HG02938 (cell line): ENCODE data around the gene S100A11.
A peak's percentile ranks its signal among the peaks of the same experiment; 100 is the strongest.
"Not testable (repeated sequence)": the region's sequence is repeated elsewhere in the genome, so short reads cannot be mapped to it uniquely, and the experiment has no call there.

Experiments used
- ATAC-seq: cut with Tn5 transposase; IDR thresholded peaks from one replicate; pipeline ENCODE4 v1.9.1; 2021; ENCODE audit warnings: mild to moderate bottlenecking, moderate library complexity; ENCODE audit not compliant: unreplicated experiment

S100A11 gene

DNA sequence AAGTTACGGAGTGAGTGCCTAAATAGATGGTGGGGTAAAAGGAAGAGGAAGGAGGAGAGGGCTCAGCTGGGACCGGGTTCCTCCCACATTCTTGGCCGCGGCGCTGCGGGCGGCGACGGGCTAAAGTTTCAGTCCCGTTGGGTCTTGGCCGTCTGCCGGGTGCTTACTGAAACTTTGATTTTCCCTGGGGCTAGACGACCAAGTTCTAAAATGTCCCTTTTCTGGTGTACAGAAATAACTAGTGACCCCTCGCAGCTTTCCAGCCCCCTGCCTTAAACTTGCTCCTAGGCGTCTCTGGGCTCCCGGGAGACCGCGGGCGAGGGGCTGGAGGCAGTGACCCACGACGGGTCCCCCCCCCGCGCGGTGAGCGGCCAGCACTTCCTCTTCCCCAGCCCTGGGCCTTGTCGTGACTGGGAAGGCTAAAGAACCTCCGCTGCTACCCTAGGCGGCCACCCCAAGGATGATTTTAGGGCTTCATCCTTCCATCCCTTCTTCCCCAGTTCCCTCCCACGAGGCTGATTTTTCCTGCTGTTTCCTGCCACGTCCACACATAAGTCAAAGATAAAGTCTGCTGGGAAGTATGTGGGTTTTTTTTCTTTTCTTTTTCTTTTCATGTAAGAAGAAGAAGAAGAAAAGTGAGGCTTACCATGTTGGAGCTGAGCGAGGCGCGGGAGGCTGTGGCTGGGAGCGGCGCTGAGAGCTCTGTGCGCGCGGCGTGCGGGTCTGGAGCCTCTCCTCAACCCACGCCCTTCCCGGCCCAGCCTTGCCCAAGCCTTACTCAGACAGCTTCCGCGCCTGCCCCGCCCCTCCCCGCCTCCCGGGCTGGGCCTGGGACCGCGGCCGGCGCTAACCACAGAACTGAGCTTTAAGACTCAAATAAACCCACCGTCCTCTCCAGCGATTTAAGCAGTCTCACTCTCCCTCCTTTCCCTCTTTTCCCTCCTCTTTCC, at the start of gene S100A11:
Gene S100A11 (minus strand): TSS at position 738 of the 950 bp plus-strand sequence. CDS start 89 bp downstream, at position 649.
- peak; percentile 42 for ATAC-seq

DNA sequence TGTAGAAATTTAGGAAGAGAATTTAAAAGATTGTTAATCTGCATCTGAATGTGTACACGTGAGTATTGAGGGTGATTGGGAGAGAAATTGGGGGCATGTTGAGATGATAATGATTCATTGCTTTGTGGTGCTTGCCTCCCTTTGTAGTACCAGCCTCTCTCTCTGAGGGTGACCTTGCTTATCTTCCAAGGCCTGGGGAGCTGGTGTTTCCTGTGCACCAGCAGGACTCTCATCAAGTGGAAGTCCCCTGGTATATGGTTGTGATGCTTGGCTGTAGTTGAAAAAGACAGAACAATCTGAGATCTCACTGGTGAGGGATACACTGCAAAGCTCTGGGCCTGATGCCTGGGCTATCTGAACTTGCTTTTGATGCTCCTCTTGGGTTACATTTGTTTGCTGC, 48.0 kb upstream of the S100A11 start:
- no peak for ATAC-seq

DNA sequence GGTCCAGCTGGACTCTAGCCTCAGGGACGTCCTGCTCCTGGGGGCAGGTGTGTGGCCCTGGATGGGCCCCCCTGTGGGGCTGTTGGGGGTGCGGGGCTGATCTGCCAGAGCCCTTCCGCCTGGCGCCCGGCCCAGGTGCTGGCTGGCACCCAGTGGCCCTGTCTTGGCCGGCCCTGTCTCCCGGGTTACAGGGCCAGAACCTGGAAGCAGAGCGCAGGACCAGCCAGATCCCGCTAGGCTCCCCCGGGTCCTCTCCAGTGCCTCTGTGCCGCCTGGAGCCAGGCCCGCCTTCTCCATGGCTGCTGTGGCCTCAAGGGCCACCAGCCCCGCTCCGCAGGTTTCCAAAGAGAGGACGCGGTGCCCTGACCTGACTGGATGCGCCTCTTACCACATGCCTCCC, 44.2 kb upstream of the S100A11 start:
- not testable (repeated sequence) for ATAC-seq

DNA sequence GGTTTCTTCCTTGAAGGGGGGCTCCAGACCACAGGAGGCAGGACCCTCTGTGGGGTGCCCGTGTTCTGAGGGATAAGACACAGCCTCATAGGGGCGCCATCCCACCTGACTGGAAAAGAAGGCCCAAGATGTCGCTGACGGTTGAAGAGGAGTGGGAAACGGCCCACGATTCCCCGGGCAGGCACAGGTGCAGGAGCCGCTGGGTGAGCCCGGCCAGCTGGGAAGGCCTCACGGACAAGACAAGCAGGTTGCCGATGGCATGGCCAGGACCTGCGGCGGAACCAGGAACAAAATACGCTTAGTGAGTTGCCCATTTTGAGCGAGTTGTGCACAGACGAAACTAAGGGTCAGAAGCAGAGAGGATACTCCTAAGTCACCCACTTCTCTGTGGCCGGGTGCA, 43.7 kb upstream of the S100A11 start:
- ATAC-seq: not testable (repeated sequence)

DNA sequence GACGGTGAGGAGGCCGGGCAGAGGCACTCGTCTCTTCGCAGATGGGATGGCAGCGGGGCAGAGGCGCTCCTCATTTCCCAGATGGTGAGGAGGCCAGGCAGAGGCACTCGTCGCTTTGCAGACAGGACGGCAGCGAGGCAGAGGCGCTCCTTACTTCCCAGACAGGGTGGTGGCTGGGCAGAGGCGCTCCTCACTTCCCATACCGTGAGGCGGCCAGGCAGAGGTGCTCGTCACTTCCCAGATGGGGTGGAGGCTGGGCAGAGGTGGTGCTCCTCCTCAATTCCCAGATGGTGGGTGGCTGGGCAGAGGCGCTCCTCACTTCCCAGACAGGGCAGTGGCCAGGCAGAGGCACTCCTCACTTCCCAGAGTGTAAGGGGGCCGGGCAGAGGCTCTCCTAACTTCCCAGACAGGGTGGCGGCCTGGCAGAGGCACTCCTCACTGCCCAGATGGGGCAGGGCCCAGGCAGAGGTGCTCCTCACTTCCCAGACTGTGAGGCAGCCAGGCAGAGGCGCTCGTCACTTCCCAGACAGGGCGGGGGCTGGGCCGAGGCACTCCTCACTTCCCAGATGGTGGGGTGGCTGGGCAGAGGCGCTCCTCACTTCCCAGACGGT, 42.1 kb upstream of the S100A11 start:
- ATAC-seq: no peak

DNA sequence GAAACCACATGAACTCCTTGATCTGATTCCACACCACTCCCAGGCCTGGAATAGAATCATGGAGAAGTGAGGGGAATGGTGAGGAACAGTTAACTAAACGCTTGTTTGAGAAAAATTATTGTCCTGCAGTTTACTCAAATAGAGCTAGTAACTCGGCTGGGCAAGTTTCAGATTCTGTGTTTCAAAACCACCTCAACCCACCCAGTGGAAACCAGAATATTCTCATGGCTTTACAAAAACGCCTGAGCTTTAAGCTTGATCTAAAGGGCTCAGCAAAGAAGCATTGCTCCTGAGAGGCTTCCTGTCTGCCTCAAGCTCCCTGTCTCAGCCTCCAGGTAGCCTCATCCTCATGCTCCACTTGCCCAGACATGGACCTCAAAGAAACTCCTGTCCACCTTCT, 35.5 kb upstream of the S100A11 start:
- ATAC-seq: no peak

DNA sequence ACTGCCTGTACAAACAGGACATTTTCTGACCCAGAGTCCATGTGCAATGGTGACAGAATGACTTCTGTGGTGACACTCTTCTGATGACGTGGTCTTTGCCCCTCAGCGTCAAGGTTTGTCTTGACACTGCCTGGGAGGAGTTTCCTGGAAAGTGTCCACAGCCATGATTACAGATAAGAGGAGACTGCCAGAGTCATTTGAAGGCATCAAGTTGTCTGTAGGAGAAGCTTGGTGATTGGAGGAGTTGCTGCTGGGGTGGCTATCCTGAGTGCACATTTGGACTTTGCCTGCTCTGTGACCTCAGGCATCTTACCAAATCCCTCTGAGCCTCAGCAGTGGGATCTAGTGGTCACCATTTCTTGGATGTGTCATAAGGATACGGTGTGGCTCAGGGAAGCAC, 34.3 kb upstream of the S100A11 start:
- no peak for ATAC-seq

DNA sequence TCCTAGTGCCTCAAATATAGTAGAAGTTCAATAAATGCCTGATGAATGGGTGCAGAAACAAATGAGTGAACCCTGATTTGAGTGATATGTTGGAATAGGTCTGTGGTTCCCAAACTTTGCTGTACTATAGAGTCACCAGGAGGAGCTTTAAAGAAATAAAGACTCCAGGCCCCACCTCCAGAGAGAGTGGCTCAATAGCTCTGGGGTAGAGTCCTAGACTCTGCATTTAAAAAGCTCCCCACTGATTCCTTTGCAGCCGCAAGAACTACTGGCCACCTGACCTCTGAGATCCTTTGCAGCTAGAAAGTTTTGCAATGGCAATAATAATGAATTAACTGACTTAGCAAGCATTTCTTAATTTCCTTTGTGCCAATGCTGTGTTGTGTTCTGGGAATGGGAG, 31.1 kb upstream of the S100A11 start:
- ATAC-seq: no peak

DNA sequence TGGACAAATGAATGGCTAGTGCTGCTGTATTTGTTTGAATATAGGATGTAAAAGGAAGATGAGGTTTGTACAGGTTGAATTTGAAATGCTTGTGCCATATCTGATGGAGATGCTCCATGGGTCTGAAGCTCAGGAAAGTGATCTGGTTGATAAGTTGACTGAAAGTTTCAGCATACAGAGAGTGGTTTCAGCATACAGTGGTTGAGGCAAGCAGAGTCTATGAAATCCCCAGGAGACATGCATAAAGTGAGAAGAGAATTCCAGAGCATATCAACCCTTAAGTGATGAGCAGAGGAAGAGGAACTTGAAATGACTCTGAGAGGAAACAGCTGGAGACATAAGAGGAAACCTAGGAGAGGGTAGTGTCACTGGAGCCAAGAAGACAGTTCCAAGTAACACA, 30.3 kb upstream of the S100A11 start:
- no peak for ATAC-seq

DNA sequence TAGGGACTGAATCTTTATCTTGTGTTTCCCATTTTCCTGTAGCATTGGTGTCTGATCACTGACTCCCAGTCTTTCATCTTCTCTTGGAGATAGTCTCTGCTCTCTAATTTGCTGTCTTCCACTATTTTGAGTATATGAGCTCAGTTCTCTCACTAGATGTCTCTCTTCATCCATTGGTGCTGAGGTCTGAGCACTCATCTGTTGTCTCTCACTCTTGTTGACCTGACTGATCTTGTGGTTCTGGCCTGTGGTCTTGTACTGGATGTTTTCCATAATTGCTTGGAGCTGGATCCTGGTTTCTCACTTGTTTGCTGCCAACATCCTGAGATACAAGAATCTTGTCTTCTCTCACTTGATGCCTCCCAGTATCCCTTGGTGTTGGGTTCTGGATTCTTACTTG, 25.1 kb upstream of the S100A11 start:
- no peak for ATAC-seq

DNA sequence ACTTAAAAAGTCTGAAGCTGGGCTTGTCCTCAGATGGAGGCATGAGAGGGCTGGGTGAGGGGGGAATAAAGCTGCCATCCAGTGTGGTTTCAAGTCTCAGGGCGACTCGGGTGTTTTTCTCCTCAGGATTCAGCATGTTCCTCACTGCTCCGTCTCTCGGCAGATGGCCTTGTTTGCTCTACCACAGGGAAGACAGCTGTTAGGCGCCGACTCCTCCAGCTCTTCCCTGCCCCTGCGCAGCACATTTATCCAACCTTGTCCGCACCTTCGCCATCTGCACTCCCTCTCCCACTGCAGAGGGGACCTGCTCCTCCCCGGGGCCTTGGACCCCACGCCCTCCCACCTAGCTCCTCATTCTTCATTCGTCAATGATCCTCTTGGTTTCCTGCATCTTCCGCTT, 16.6 kb upstream of the S100A11 start:
- no peak for ATAC-seq

DNA sequence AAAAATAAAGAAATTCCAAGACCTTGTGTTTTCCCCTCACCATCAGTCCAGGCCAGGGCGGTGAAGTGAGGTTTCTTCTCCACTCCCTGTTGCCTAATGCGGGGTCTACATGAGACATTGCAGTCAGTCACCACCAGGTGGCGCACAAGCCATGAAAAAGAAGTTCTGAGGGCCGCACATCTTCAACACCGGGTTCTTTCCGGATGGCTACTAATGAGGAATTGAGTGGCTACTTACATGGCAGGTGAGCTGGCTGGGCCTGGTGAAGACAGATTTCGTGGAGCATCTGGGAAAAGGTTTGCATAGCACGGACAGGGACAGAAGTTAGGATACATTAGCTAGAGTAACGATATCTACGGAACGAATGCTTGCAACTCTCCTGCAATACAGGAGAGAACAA, 15.8 kb upstream of the S100A11 start:
- no peak for ATAC-seq

DNA sequence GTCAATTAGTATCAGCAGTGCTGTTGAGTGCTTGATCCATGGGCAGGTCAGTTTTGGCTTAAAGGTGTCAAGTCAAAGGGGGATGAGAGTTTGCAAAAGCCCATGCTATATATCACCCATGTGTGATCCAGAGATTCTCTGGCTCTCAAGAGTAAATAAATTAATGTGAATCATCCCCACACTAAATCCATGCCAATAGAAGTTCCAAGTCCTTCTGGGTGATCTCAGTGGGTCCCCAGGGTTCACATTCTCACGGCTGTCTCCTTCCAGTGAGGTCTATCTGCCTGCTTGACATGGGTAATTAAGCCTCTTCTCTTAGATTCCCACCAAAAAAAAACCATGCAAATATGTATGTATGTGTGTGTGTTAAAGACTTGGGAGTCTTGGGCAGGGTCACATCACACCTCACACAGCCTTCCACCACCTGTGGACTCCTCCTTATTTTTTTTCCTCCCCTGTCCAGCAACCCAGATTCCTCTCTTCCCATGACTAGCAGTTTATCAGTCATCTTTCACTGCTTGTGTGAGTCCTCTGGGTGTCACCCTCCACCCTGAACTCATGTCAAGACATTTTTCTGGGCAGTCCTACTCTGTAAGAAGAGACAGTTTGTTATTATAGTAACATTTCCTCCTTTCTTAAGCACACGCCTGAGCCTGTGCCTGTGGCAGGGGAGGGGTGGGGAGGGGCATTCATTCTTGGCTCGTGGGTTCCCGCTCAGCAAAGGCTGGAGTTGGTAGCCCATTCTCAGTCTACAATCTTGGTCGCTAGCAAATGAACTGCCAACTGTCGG, 14.3 kb upstream of the S100A11 start:
- ATAC-seq: no peak

DNA sequence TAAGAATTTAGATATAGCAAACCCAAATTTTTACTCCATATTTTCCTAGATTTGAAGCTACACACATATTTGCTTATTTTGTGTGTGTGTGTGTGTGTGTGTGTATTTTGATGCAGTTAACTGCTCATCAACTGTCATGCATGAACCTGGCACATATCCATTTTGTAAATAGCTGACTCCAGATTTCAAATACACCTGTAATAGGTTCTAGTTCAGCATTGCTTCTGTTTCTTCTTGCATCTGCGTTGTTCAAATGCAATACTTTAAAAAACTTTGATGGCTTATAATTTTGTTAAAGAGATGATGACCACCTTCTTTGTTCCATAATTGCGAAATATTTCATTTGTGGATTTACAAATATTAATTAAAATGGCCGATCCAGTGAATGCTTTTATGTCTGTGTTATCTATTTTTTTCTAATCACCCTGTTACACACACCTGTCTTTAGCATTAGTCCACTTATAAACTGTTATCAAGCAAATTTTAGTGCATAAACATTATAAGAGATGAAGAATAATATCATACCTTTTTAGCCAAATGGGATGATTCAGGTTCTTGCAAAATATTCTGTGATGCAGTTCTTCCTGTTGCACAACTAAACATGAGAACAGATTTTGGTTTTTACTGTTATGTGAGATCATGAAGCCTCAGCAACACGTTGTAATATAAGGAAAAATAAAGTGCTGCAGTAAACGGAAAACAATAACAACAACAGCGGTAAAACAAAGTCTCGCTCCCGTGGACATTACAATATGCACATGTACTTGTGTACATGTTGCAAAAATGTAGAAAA, 12.7 kb upstream of the S100A11 start:
- no peak for ATAC-seq

DNA sequence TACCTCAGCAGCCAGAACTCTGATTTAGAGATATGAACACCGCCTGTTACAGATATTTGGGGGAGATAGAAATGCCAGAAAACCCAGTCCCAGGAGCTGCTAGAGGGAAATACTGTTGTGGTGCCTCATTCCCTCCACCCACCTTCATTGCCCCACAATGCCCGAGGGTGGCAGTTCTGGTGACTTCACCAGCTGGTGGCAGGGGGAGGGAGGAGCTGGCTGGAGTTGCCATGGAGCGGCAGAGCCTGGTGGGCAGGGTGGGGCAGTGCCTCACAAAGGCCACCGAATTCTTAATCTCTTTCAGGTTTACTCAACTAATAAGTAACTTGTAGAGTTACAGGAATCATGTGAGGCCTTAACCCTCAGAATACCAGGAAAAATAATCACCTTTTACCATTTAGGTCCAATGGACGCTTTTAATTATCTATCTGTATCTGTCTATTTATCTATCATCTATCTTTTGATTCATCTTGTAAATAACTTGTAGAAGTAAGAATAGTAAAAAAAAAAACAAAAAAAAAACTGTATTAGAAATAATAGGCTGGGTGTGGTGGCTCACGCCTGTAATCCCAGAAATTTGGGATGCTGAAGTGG, 11.7 kb upstream of the S100A11 start:
- ATAC-seq: peak; percentile 11

DNA sequence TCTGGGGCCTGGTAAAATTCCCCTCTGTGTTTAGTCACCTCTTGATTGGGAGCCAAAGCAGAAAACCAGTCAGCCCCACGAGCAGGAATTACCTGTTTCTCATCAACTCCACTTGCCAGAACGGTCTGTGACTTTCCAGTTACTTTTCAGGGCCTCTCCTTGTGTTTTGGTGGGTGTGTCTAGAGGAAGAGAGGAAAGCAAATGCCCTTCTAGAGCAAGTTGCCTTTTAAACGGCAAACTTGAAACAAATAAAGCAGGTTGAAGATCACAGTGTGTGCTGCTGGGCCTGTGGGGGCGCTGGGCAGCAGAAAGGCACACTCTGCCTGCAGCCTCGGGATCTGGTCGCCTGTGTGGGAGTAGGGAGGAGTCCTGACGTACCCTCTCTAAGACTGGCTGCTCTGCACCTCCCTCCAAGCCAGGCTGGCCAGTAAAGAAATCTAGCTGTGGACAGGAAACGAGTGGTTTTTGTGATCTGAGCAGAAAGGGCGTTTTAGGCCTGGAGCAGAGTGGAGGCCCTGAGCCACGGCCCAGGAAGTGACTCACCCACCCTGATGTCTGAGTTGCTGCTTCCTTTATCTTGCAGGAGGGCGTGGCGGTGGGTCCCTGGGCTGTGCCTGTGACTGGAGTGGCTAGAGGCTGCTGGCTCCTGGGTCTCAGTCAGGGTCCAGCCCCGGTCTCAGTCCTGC, 11.1 kb upstream of the S100A11 start:
- peak; percentile 98 for ATAC-seq

DNA sequence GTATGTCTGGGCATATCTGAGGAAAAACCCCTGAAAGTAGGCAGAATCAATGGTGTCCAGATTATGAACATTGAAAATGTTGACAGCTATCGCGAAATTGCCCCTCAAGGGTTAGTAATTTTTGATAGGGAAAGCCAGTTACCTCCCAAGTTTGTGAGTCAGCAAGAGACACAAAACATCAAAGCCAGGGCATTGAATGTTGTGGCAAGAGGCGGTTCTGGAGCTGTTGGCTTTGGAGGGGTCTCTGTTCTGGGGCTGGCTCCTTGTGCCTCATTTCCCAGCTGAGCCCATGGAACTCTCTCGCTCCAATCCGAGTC, 10.6 kb upstream of the S100A11 start:
- no peak for ATAC-seq

DNA sequence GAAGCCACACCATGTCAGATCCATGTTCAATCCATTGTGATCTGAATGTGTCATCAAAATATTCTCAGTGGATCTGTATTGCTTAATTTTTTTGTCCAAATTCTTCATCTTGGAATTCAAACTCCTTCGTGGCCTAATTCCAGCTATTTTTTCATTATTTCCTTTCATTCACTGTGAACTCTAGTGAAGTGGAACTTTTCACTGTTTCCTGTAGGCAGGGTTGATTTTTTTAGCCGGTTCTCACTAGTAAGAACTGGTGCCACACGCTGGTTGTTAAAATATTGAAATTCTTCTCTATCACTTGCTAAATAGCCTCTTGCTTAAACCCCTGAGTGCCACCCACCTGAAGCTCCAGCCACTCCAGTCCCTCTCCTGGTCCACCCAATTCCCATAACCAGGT, 7.6 kb upstream of the S100A11 start:
- no peak for ATAC-seq

DNA sequence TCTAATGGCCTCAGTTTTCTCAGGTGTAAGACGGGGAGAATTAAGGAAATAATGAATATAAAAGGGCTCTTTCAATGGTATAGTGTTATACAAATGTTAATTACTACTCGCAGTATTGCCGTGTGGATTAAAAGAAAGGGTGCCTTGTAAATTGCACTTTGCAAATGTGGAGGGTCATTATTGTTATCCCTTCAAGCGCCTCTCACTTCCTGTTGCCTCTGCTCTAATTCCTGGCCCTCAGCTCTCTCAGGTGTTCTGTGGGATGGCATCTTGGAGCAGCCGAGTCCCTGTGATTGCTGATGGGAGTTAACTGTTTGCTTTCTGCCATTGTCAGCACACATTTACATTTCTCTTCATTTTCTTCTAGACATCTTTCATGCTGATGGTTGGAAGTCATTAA, 7.1 kb upstream of the S100A11 start:
- no peak for ATAC-seq

DNA sequence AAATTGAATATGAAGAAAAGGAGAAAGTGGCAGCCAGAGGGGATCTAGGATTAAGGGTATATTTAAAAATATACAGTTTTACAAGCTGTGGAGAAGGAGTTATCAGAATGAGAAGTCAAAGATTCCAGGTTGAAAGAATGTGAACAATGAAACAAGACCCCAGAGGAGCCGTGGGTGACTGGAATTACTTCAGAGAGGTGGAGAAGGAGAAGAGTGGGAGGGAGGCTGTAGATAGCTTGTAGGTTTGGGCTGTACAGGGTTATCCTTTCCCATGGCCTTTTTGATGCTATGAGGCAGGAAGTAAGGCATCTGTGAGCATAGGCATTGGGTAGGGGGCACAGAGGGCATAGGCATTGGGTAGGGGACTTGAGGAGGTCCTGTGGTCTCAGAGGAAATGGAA, 5.2 kb upstream of the S100A11 start:
- no peak for ATAC-seq
